ENCODE results near the gene SYCP3.

The SYCP3 gene

DNA sequence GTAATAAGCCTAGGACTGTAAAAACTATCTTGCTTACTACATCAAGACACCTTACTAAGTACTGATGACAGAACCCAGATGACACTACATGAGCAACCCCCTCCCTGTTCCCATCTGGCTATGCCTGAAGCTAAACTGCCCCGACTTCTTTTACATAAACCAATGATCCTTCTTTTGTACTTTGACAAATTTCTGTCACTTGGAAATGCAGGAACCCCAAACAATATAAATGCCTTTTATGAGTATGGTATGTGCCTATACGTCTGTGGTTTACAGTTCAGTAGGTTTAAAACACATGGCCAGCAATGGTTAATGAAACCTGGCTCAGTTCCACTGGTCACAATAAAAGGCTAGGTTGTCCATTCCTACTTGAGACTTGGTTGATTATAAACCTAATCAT lies 6.1 kb downstream of the SYCP3 start:
- H4K8ac ChIP-seq (ENCODE audit: low read length) = no peak overlapping the region
- H3K27ac ChIP-seq (ENCODE audit: low read length, poor library complexity, severe bottlenecking) = no peak overlapping the region
- no peak overlapping the region for H2AK5ac ChIP-seq (ENCODE audit: low read length, severe bottlenecking)
- H4K91ac ChIP-seq (ENCODE audit: low read length) = no peak overlapping the region
- H3K4me1 ChIP-seq (ENCODE audit: control insufficient read depth, insufficient read depth, low read depth, low read length) = no peaks in the 10 kb centered on the region
- H2BK15ac ChIP-seq (ENCODE audit: low read depth, poor library complexity, severe bottlenecking) = no peak overlapping the region
- H3K27me3 ChIP-seq (ENCODE audit: control insufficient read depth in 1 of 2, insufficient read depth in 1 of 2, low read length in 2 of 2) = no peaks in the 10 kb centered on the region
- H2BK120ac ChIP-seq (ENCODE audit: low read depth, low read length) = no peak overlapping the region
- H2BK12ac ChIP-seq (ENCODE audit: low read length in 2 of 2) = no peak overlapping the region
- no peak overlapping the region for H3K4ac ChIP-seq (ENCODE audit: low read depth in 1 of 2, low read length in 2 of 2)
- H3K36me3 ChIP-seq (ENCODE audit: control insufficient read depth in 1 of 2, insufficient read depth in 2 of 2, low read depth in 1 of 2, low read length in 2 of 2) = peaks cover 0 to 52% of the 10 kb centered on the region in 2 experiments
- H3K9ac ChIP-seq (ENCODE audit: low read length) = no peak overlapping the region
- WGBS = 87% methylated on average over 2 of the region's 2 CpGs
- no peak overlapping the region for H3K18ac ChIP-seq (ENCODE audit: low read depth in 1 of 2, low read length in 2 of 2)
- no peak overlapping the region for H2AFZ ChIP-seq (ENCODE audit: low read depth, low read length)
- no peak overlapping the region for H2BK5ac ChIP-seq (ENCODE audit: low read depth, low read length, poor library complexity, severe bottlenecking)
- H3K79me1 ChIP-seq (replicated peaks; ENCODE audit: low read length, poor library complexity, severe bottlenecking) = no peaks in the 10 kb centered on the region
- no peak overlapping the region for H3K4me3 ChIP-seq (ENCODE audit: insufficient read depth in 1 of 2, low read depth in 1 of 2, low read length in 2 of 2)
- DNase-seq = no peak
- H3K14ac ChIP-seq (ENCODE audit: low read length in 2 of 2) = no peak overlapping the region
- no peak overlapping the region for H3K4me2 ChIP-seq (ENCODE audit: low read length, poor library complexity, severe bottlenecking)
- no peaks in the 10 kb centered on the region for H3K9me3 ChIP-seq (ENCODE audit: control insufficient read depth, low read length)
- H3K23ac ChIP-seq (ENCODE audit: low read length in 2 of 2) = no peak overlapping the region

DNA sequence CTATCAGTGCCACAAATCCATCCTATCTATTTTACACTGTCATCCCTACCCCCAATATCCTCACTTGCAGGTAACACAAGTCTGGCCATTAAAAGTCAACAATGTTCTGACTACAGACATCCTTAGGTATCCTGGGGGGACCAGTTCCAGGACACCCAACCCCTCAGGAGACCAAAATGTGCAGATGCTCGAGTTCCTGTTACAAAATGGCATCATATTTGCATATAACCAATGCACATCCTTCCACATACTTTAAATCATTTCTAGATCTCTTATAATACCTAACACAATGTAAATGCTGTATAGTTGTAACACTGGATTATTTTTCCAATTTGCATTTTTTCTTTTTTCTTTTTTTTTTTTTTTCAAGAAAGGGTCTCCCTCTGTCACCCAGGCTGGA lies 6.9 kb downstream of the SYCP3 start:
- Histone ChIP-seq H3K4me3 (ENCODE audit: insufficient read depth in 1 of 2, low read depth in 1 of 2, low read length in 2 of 2) (no peak overlapping the region), H4K8ac (ENCODE audit: low read length) (no peak overlapping the region), H3K4ac (ENCODE audit: low read depth in 1 of 2, low read length in 2 of 2) (no peak overlapping the region), H2AK5ac (ENCODE audit: low read length, severe bottlenecking) (no peak overlapping the region), H3K27me3 (ENCODE audit: control insufficient read depth in 1 of 2, insufficient read depth in 1 of 2, low read length in 2 of 2) (no peaks in the 10 kb centered on the region), H2BK5ac (ENCODE audit: low read depth, low read length, poor library complexity, severe bottlenecking) (no peak overlapping the region), H3K9me3 (ENCODE audit: control insufficient read depth, low read length) (no peaks in the 10 kb centered on the region), H3K18ac (ENCODE audit: low read depth in 1 of 2, low read length in 2 of 2) (no peak overlapping the region), H3K4me1 (ENCODE audit: control insufficient read depth, insufficient read depth, low read depth, low read length) (no peaks in the 10 kb centered on the region), H3K79me1 (replicated peaks; ENCODE audit: low read length, poor library complexity, severe bottlenecking) (no peaks in the 10 kb centered on the region), H3K23ac (ENCODE audit: low read length in 2 of 2) (no peak overlapping the region), H4K91ac (ENCODE audit: low read length) (no peak overlapping the region), H3K4me2 (ENCODE audit: low read length, poor library complexity, severe bottlenecking) (no peak overlapping the region), H2AFZ (ENCODE audit: low read depth, low read length) (no peak overlapping the region), H3K36me3 (ENCODE audit: control insufficient read depth in 1 of 2, insufficient read depth in 2 of 2, low read depth in 1 of 2, low read length in 2 of 2) (peaks cover 0 to 47% of the 10 kb centered on the region in 2 experiments), H3K9ac (ENCODE audit: low read length) (no peak overlapping the region), H2BK12ac (ENCODE audit: low read length in 2 of 2) (no peak overlapping the region), H3K27ac (ENCODE audit: low read length, poor library complexity, severe bottlenecking) (no peak overlapping the region), H3K14ac (ENCODE audit: low read length in 2 of 2) (no peak overlapping the region), H2BK15ac (ENCODE audit: low read depth, poor library complexity, severe bottlenecking) (no peak overlapping the region), H2BK120ac (ENCODE audit: low read depth, low read length) (no peak overlapping the region)
- 88% methylated on average over 1 of the region's 1 CpG for WGBS
- DNase-seq = no peak

DNA sequence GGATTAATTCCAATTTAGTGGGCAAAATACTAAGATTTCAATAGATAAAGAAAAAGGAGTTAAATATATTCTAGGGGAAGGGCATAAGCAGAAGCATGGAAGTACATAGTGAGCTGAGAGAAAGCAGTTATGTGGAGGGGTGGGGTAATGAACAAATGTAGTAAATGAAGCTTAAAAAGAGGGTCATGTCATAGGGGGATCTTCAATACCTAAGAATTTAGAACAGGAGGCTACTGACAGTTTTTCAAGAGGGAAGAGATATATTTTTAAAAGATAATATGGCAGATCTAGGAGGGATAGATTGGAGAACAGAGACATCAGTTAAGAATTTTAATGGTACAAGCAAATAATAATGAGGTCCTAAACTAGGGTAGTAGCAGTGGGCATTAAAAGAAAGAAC lies 9.4 kb downstream of the SYCP3 start:
- no peak overlapping the region for H3K4ac ChIP-seq (ENCODE audit: low read depth in 1 of 2, low read length in 2 of 2)
- peaks cover 0 to 64% of the 10 kb centered on the region in 2 experiments for H3K36me3 ChIP-seq (ENCODE audit: control insufficient read depth in 1 of 2, insufficient read depth in 2 of 2, low read depth in 1 of 2, low read length in 2 of 2)
- H4K8ac ChIP-seq (ENCODE audit: low read length) = no peak overlapping the region
- H3K14ac ChIP-seq (ENCODE audit: low read length in 2 of 2) = no peak overlapping the region
- no peak overlapping the region for H2BK5ac ChIP-seq (ENCODE audit: low read depth, low read length, poor library complexity, severe bottlenecking)
- no peak for DNase-seq
- H3K23ac ChIP-seq (ENCODE audit: low read length in 2 of 2) = no peak overlapping the region
- H3K9ac ChIP-seq (ENCODE audit: low read length) = no peak overlapping the region
- no peaks in the 10 kb centered on the region for H3K9me3 ChIP-seq (ENCODE audit: control insufficient read depth, low read length)
- no peak overlapping the region for H2BK15ac ChIP-seq (ENCODE audit: low read depth, poor library complexity, severe bottlenecking)
- H3K27ac ChIP-seq (ENCODE audit: low read length, poor library complexity, severe bottlenecking) = no peak overlapping the region
- H3K4me1 ChIP-seq (ENCODE audit: control insufficient read depth, insufficient read depth, low read depth, low read length) = no peaks in the 10 kb centered on the region
- H3K4me2 ChIP-seq (ENCODE audit: low read length, poor library complexity, severe bottlenecking) = no peak overlapping the region
- H3K79me1 ChIP-seq (replicated peaks; ENCODE audit: low read length, poor library complexity, severe bottlenecking) = no peaks in the 10 kb centered on the region
- no peak overlapping the region for H2AFZ ChIP-seq (ENCODE audit: low read depth, low read length)
- H3K4me3 ChIP-seq (ENCODE audit: insufficient read depth in 1 of 2, low read depth in 1 of 2, low read length in 2 of 2) = no peak overlapping the region
- H2BK120ac ChIP-seq (ENCODE audit: low read depth, low read length) = no peak overlapping the region
- no peak overlapping the region for H3K18ac ChIP-seq (ENCODE audit: low read depth in 1 of 2, low read length in 2 of 2)
- no peak overlapping the region for H2AK5ac ChIP-seq (ENCODE audit: low read length, severe bottlenecking)
- no peaks in the 10 kb centered on the region for H3K27me3 ChIP-seq (ENCODE audit: control insufficient read depth in 1 of 2, insufficient read depth in 1 of 2, low read length in 2 of 2)
- H4K91ac ChIP-seq (ENCODE audit: low read length) = no peak overlapping the region
- H2BK12ac ChIP-seq (ENCODE audit: low read length in 2 of 2) = no peak overlapping the region

DNA sequence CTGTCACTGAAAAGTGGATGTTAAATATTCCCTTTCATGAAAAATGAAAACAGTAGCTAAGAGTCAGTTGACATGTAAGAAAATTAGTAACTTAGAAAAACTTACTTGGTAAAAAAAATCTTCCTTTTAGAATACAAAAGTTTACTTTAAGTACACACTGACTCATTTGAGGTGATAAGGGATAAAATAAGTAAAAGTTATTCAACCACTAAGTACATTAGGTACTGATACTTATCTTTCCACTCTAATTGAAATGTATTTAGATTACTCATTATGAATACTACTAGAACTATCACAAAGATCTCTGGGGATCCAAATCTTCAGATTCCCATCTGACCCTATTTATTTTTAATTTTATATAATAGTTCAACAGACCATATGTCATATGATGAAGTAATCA lies 12.2 kb downstream of the SYCP3 start:
- no peak overlapping the region for H2BK5ac ChIP-seq (ENCODE audit: low read depth, low read length, poor library complexity, severe bottlenecking)
- H3K18ac ChIP-seq (ENCODE audit: low read depth in 1 of 2, low read length in 2 of 2) = no peak overlapping the region
- no peak overlapping the region for H2BK12ac ChIP-seq (ENCODE audit: low read length in 2 of 2)
- H3K27ac ChIP-seq (ENCODE audit: low read length, poor library complexity, severe bottlenecking) = no peak overlapping the region
- H2AFZ ChIP-seq (ENCODE audit: low read depth, low read length) = no peak overlapping the region
- H3K4me3 ChIP-seq (ENCODE audit: insufficient read depth in 1 of 2, low read depth in 1 of 2, low read length in 2 of 2) = no peak overlapping the region
- no peak overlapping the region for H3K23ac ChIP-seq (ENCODE audit: low read length in 2 of 2)
- no peak overlapping the region for H4K91ac ChIP-seq (ENCODE audit: low read length)
- H3K4ac ChIP-seq (ENCODE audit: low read depth in 1 of 2, low read length in 2 of 2) = no peak overlapping the region
- no peaks in the 10 kb centered on the region for H3K9me3 ChIP-seq (ENCODE audit: control insufficient read depth, low read length)
- peaks cover 1% of the 10 kb centered on the region for H3K79me1 ChIP-seq (replicated peaks; ENCODE audit: low read length, poor library complexity, severe bottlenecking)
- no peak overlapping the region for H2BK120ac ChIP-seq (ENCODE audit: low read depth, low read length)
- no peak overlapping the region for H2AK5ac ChIP-seq (ENCODE audit: low read length, severe bottlenecking)
- DNase-seq = no peak
- no peaks in the 10 kb centered on the region for H3K4me1 ChIP-seq (ENCODE audit: control insufficient read depth, insufficient read depth, low read depth, low read length)
- H3K14ac ChIP-seq (ENCODE audit: low read length in 2 of 2) = no peak overlapping the region
- H2BK15ac ChIP-seq (ENCODE audit: low read depth, poor library complexity, severe bottlenecking) = no peak overlapping the region
- no peak overlapping the region for H4K8ac ChIP-seq (ENCODE audit: low read length)
- H3K27me3 ChIP-seq (ENCODE audit: control insufficient read depth in 1 of 2, insufficient read depth in 1 of 2, low read length in 2 of 2) = no peaks in the 10 kb centered on the region
- H3K36me3 ChIP-seq (ENCODE audit: control insufficient read depth in 1 of 2, insufficient read depth in 2 of 2, low read depth in 1 of 2, low read length in 2 of 2) = peaks cover 0 to 65% of the 10 kb centered on the region in 2 experiments
- no peak overlapping the region for H3K9ac ChIP-seq (ENCODE audit: low read length)
- H3K4me2 ChIP-seq (ENCODE audit: low read length, poor library complexity, severe bottlenecking) = no peak overlapping the region
